Measurements from ENCODE around the gene ZMAT3.

Gene ZMAT3

GRCh38 chr3:179028408-179028807, 43.2 kb downstream of the ZMAT3 start:
- in situ Hi-C loops (cut with MboI; ENCODE audit: low sequenced_read_pairs, unreplicated experiment), result no loop called here
- no peak for DNase-seq (ENCODE audit: low spot score)
- no peak for TF ChIP-seq CTCF (IDR thresholded peaks at IDR 0.05; ENCODE audit: borderline replicate concordance, control extremely low read depth, extremely low read depth, insufficient read depth, missing control alignments)

GRCh38 chr3:179027326-179027900, 44.2 kb downstream of the ZMAT3 start:
- DNase-seq (ENCODE audit: low spot score), result no peak
- TF ChIP-seq CTCF (IDR thresholded peaks at IDR 0.05; ENCODE audit: borderline replicate concordance, control extremely low read depth, extremely low read depth, insufficient read depth, missing control alignments), result no peak
- in situ Hi-C loops (cut with MboI; ENCODE audit: low sequenced_read_pairs, unreplicated experiment), result no loop called here

GRCh38 chr3:179026636-179027035, 45.0 kb downstream of the ZMAT3 start:
- DNase-seq (ENCODE audit: low spot score), result no peak
- in situ Hi-C loops (cut with MboI; ENCODE audit: low sequenced_read_pairs, unreplicated experiment), result no loop called here
- TF ChIP-seq CTCF (IDR thresholded peaks at IDR 0.05; ENCODE audit: borderline replicate concordance, control extremely low read depth, extremely low read depth, insufficient read depth, missing control alignments), result no peak

GRCh38 chr3:179021119-179021903, 50.3 kb downstream of the ZMAT3 start:
- in situ Hi-C loops (cut with MboI; ENCODE audit: low sequenced_read_pairs, unreplicated experiment), result loop anchor here (25.0 kb wide), 1 partner anchor 541 kb away; the partner anchor contains the start of gene ACTL6A
- TF ChIP-seq CTCF (IDR thresholded peaks at IDR 0.05; ENCODE audit: borderline replicate concordance, control extremely low read depth, extremely low read depth, insufficient read depth, missing control alignments), result no peak
- DNase-seq (ENCODE audit: low spot score), result no peak

- TF ChIP-seq CTCF (IDR thresholded peaks at IDR 0.05; ENCODE audit: borderline replicate concordance, control extremely low read depth, extremely low read depth, insufficient read depth, missing control alignments), result no peak
- no peak for DNase-seq (ENCODE audit: low spot score)
- in situ Hi-C loops (cut with MboI; ENCODE audit: low sequenced_read_pairs, unreplicated experiment), result loop anchor here (25.0 kb wide), 1 partner anchor 542 kb away; the partner anchor contains the start of gene ACTL6A
Observed at GRCh38 chr3:179020112-179020511, 51.5 kb downstream of the ZMAT3 start.

GRCh38 chr3:179018808-179019207, 52.8 kb downstream of the ZMAT3 start:
- in situ Hi-C loops (cut with MboI; ENCODE audit: low sequenced_read_pairs, unreplicated experiment), result loop anchor here (25.0 kb wide), 1 partner anchor 543 kb away; the partner anchor contains the start of gene ACTL6A
- TF ChIP-seq CTCF (IDR thresholded peaks at IDR 0.05; ENCODE audit: borderline replicate concordance, control extremely low read depth, extremely low read depth, insufficient read depth, missing control alignments), result no peak
- DNase-seq (ENCODE audit: low spot score), result no peak
